HG03460 (cell line): ENCODE measurements around the gene FEZ2.

Experiments used
- ATAC-seq: cut with Tn5 transposase; IDR thresholded peaks from one replicate; pipeline ENCODE4 v1.9.1; 2021; ENCODE audit not compliant: unreplicated experiment

Gene FEZ2

DNA sequence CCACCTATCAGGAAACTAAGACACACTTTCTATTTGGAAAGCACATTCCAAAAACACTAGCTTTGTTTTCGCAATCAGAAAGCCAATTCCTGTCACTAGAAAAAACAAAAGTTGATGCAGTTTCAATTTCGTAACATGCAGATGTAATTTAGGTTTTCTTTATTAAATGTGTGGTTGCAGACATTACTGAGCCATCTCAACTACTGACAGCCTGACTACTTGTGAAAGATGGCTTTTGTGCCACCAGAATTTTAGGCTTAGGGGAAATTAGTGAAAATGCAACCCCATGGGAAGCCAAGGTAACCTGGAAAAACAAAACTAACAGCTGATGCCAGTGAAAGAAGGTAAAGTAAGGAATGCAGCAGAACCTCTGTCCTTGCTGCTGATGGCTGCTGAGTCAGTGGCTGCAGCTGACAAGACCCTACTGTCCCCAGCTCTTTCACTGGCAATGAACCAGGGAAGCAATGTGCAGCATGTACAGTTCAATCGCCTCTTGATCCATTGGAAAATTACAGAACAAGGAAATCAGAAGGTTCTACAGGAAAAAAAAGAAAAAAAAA lies 34.9 kb downstream of the FEZ2 start:
- ATAC-seq, result no peak

DNA sequence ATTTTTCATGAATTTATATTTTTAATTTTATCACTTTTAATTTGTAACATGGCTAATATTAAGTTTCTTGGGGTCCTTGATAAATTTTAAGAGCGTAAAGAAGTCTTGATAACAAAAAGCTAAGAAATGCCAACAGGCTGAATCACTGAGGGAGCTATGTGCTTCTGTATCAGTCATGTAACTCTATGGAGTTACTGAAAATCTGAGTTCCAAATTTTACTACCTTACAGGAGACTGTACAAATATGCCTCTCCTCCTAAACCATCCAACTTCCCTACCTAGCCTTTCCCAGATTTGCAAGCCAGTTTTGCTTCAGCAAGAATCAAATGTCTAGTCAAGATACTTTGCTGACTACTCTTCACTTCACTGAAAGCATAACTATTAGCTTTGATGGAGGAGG lies 35.7 kb downstream of the FEZ2 start:
- no peak for ATAC-seq

DNA sequence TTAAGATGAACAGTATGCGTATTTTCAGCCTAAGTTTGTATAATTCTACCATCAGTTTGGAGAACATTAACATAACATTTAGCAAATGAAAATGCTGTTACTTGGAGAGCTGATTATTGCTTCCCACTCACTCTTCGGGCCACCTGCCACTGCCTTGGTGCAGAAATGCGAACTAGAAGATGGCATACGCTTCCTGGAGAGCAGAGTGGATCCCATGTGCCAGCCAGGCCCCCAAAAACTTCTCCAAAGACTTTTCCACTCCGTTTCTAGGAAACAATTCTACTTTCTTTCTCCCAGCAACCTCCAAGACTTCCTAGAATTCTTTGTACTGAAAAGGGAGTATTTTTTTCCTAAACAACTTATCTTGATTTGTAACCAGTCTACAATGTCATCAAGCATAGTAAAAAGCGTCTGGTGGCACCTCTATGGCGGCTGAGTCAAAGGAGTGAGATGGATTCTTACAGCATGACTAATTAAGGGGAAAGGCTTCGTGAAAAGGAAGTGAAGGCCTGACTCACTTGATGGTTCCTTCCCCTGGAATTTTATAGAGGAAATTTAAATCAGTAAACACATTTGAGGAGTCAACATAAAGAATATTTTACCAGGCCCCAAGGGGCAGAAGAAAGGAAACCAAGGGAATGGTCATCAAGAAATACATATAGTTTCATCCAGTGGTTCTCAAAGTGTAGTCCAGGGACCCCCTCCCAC lies 36.6 kb downstream of the FEZ2 start:
- ATAC-seq, result no peak

DNA sequence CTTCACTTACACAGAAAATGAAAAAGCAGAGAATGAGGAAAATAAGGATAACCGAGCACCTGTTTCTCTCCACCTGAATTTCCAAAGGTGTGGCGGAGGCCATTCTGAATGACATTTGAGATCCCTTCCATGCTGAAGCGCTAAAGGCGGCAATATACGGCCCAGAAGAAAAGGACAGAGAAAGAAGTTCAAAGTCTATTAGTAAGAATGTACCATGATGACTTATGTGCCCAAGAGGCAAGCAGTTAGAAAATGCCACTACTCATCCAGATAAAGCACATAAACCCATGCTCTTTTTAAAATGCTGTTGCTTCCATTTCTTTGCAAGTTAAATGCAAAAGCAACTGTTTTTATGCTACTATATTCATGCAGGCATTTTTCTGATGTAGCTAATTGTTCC lies 37.2 kb downstream of the FEZ2 start:
- ATAC-seq, result no peak

DNA sequence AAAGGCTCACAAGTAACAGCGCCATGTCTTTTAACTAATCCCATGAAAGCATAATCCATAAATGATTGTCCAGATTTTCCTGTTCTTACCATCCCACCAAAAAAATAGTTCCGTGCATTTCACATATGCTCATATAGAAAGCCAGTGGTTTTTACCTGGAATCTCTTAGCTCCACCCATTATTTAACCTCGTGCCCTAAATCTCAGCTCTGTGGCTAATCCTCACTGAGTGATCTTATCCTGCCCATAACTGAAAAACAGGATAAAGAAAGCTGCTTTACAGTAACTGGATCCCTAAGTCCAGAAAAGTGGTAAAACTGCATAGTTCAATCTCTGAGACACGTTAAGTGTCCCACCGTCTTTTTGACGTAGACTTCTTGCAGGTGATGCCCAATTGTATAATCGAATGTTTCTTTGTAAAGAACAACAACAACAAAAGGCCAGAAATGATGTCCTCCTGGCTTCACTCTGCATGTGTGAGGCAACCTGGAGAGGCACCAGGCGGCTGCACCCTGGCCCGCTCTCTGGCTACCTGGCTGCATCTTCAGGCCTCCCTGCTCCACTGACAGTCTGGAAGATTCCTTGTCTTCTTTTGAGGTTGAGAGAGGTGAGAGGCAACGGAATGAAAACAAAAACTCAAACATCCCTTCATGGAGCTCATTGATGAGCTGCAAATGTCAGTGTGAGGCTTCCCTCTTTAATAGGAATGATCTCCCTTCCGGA lies 38.6 kb downstream of the FEZ2 start:
- no peak for ATAC-seq

DNA sequence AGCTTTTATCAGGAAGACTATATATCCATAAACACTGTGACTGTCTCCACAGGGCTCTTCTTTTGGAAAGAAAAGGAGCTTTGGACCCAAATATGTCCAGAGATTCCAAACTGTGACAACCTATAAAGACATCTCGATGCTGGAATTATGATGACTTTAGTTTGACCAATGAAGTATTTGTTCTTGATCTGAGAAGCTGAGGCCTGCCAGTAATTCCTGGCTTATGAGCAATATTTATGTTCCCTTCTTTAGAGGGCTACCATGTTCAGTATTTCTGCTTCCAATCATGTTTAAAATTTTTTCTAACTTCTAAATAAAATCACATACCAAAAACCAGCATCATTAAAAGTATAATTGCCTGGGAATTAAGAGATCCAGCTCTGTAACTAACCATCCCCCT lies 41.1 kb downstream of the FEZ2 start:
- no peak for ATAC-seq

DNA sequence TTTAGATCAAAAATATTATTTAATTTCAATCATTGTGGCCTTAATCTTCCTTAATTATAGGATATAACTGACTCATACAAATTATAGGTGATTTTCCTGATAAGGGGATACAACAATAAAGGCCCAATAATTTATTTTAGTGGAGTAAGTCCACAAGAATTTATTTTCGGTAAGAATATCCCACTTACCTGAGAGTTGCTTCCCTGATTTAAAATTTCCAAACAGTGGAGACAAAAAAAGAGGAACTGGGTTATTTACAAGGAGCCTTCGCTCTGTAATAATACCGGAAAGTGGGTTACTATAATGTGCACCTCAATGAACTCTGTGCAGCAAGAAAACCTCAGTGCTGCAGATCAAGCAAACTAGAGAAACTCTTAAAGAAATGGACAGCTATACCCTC lies 42.2 kb downstream of the FEZ2 start:
- ATAC-seq, result no peak

DNA sequence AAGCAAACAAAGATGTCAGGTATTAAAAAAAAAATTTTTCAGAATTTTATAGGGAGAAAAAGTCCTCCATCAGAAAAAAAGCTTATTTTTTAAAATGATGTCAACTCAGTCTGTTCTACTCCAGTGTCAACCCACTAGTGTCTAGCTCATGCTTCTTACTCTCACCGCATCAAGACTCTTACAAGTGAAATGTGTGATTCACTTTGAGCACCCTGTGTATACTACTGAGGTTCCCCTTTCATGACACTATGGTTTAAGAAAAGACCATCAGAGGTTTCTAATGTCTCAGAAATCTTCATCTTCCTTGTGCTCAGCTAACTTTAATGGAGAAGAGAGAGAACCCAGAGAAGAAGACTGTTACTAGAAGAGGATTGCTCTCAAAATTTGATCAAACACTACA lies 43.4 kb downstream of the FEZ2 start:
- no peak for ATAC-seq

DNA sequence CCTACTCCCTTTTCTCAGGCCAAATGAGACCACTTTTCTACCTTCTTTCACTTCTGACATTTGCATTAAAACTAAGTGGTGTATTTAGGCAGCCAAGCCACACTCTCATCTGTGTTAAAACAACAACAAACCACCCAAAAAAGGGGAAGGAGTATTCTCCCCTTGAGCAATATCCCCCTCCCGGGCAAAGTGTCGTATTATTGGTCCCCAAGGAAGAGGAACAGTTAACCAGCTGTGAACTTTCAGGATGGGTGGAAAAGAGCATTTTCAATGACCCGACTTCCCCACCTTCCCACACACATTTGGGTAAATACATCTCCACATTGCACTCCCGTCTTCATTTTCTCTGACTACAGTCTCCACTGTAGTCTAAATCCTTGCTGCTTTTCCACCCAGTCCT lies 44.3 kb downstream of the FEZ2 start:
- no peak for ATAC-seq

DNA sequence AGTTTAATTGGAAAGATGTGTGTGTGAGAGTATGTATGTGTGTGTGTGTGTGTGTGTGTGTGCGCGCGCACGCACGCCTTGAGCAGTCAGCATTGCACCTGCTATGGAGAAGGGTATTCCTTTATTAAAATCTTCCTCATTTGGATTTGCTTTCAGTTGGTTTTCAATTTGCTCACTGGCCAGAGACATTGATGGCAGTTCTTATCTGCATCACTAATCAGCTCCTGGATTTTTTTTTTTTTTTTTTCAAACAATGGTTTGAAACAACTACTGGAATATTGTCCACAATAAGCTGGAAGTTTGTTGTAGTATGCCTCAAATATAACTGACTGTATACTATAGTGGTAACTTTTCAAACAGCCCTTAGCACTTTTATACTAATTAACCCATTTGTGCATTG lies 48.0 kb downstream of the FEZ2 start:
- no peak for ATAC-seq

DNA sequence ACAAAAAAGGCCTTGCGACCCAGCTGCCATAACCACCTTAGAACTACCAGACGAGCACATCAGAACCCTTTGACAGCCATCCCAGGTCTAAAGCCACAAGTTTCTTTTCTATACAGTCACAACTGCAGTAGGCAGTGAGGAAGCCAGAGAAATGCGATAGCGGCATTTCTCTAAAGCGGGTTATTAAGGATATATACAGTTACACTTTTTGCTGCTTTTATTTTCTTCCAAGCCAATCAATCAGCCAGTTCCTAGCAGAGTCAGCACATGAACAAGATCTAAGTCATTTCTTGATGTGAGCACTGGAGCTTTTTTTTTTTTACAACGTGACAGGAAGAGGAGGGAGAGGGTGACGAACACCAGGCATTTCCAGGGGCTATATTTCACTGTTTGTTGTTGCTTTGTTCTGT lies 48.8 kb downstream of the FEZ2 start:
- ATAC-seq, result no peak

DNA sequence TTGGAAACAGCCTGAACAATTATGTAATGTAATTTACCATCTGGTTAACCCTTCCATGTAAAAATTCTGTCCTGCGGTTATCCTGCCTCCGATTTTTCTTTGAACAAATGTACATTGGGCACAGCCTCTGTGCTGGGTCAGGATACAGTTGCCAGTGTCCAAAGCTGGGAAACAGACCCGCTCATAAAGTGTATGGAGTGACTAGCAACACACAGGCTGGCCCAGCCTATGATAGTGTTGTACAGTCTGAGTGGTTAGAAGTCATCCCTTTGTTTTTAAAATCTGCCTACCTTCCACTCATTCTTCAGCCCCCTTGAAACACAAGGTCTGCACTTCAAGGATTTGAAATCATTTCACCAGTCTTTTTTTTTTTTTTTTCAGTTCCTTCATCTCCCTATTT lies 50.1 kb downstream of the FEZ2 start:
- ATAC-seq, result no peak

DNA sequence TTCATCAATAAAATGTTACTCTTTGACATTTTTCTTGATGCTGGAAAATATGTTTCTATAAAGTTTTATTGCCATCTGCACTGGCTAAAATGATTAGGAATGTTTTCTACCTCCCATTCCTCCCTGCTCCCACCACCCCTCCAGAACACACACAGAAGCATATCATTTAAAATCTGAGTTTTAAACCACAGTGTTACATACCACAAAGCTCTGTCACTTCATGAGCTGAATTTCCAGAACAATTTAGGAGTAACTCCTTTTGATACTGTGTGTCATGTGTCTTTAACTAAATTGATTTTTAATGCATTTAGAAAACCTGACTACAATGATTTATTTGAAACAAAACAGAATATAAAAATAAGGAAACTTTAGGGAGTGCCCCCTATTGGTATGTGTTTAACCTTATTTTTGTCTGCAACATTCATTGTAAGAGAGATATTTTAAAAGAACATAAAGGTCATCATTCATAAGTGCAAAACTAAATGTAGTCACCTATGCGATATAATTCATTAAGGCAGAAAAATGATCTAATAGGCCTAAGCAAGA lies 52.0 kb downstream of the FEZ2 start:
- ATAC-seq, result no peak

DNA sequence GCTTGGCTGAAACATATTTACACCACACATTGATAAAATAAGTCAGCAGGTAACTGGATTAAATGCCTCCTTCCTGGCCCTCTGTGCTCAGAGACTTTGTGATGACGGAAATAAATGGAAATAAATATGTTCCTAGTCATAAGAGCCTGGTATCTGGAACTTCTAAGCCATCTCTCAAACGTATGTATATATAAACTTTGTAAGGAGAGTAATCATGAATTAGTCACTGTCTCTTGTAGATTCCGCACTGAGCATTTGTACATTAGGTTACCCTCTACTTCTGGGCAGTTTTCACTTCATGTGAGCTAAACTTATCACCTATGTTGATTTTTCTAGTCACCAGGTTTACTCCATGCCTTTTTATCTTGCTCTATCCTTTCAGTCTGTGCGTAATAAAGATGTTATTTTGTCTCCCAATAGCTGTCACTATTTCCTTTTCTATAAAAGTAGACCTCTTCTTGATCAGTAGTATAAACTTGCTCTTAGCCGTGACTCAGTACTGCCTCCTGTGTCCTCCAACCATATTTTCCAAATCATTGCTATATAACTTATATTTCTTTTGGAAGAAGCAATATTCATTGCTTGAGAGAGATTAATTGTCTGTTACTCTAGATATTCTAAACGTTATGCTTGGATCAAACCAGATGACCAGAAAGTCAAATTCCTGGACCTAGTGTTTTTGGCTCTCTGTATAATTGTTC lies 53.2 kb downstream of the FEZ2 start:
- ATAC-seq, result no peak

DNA sequence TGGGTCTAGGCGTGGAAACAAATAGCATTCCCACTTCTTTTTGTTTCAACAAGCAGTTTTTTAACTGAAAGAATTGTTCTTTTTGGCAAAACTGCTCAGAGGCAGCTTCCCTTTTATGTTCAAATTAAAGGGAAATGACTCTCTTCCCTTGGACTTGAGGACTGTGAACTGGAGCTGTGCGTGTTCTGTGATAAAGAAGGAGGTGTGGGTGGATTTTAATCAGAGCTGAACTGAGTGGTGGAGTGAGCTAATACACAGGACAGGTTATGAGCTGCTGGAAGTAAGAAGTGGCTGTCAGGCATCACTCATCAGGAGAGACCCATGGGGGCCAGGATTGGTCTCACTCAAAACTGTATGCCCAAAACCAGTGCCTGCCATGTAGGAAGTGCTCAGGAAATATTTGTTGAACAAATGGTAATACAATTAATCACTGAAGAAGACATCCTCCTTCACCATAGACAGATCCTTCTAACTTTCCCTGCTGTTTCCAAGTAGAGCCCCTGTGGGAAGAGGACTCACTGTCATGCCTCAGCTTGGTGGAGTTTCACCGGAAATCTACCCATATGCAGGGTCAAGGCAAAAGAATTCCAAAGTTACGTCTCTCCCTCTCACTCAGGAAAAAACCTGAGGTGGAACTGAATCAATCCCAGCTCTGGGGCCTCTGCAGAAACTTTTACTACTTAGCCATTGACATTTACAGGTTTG lies 55.9 kb downstream of the FEZ2 start:
- ATAC-seq, result no peak

DNA sequence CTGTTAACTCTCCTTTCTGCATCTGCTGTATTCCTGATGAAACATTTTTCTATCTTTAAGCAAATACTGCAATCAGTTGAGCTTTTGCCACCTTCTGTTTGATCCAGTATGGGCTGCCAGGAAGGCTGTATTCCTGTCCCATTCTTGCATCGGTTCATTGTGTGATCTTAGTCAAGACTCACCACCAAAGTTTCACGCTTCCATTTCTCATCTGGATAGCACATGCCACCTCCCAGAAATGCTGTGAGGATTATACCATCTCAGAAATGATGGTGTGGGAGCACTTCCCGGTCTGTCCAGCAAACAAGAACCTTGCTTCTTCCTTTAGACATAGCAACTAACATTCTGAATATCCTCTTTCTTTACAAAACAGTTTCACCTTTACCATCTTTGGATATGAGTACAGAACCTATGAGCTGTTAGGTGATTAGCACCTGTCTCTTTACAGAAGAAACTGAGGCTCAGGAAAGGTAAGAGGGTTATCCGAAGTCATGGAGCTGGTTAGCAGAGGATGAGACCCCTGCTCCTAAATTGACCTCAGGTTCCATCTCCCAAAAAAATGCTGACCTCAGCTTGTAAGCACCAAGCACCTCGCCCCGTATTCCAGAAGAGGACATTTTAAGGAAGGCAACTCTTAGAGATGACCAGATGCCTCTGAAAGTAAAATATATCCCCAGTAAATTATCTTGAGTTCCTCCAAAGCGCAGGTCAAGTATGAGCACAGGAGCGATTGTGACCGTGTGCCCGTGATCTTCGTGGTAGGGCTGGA lies 56.8 kb downstream of the FEZ2 start:
- ATAC-seq, result no peak

DNA sequence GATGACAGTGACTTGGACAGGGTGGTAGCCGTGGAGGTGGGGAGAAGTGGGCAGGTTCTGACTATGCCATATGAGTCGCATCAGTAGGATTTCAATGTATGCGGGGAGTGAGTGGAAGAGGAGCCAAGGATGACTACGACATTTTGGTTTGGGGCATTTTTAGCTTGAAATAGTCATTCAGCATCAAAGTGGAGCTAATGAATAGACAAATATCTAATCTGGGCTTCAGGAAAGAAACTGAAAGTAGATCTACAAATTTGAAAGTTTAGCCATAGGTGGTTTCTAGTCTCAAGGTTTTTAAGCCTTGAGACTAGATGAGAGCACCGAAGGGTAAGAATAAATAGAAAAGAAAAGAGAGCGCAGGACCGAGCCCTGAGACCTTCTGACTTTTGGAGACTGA lies 58.3 kb downstream of the FEZ2 start:
- ATAC-seq, result peak; percentile 80

DNA sequence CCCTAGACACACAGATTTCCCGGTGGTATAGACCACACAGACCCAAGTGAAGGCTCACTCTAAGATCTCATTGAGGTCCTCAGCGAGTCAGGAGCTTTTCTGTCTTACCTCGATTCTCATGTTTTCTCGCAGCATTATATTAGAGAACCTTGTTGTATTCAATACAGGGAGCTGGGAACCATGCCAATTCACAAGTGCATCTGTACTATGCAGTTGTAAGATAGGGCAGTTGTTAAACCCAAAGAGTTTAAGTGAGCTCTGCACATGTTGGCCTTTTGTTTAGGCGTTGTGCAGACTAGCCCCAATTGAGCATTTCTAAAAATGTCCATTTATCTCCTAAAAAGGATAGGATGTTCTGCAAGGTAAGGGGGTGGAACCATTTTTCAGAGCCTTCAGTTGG lies 59.6 kb downstream of the FEZ2 start:
- no peak for ATAC-seq

DNA sequence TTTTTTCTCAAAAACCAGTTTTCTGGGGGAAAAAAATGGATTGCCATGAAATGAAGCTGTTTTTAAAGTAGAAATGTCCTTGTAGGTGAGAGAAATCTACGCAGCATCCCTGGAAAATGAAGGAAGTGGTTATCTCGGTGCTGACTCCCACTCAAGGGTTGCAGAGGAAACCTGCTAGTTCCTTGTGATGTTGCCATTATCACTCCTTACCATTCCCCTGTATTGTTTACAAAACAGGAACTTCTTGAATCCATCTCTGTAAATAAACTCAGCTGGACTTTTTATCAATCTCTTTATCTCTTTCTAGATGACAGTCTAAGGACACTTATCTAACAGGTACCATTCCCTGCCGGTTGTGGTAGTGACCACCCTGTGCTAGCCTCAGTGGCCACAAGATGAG lies 61.2 kb downstream of the FEZ2 start:
- ATAC-seq, result no peak

DNA sequence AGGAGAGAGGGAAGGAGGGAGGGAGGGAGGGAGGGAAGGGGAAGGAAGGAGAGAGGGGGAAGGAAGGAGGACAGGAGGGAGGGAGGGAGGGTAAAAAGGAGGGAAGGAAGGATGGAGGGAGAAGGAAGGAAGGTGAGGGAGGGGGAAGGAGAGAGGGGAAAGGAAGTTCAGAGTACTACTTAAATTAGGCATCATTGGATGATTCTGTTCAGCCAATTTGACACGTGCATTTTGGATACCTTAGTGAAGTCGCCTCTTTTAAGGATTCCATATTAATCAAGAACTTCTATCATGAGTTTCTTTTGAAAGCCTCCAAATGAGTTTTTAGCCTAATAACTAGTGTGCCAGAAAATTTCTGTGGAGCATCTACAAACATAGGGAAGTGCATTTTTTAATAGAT lies 62.9 kb downstream of the FEZ2 start:
- ATAC-seq, result no peak
